HuH-7.5 (cell line): ENCODE results near the gene UBE2H.
"Not testable (repeated sequence)": the region's sequence is repeated elsewhere in the genome, so short reads cannot be mapped to it uniquely, and the experiment has no call there.

Experiments used
- DNase-seq: peaks from one replicate; pipeline ENCODE4 v3.0.0; 2011; ENCODE audit warnings: low spot score

The UBE2H gene

DNA sequence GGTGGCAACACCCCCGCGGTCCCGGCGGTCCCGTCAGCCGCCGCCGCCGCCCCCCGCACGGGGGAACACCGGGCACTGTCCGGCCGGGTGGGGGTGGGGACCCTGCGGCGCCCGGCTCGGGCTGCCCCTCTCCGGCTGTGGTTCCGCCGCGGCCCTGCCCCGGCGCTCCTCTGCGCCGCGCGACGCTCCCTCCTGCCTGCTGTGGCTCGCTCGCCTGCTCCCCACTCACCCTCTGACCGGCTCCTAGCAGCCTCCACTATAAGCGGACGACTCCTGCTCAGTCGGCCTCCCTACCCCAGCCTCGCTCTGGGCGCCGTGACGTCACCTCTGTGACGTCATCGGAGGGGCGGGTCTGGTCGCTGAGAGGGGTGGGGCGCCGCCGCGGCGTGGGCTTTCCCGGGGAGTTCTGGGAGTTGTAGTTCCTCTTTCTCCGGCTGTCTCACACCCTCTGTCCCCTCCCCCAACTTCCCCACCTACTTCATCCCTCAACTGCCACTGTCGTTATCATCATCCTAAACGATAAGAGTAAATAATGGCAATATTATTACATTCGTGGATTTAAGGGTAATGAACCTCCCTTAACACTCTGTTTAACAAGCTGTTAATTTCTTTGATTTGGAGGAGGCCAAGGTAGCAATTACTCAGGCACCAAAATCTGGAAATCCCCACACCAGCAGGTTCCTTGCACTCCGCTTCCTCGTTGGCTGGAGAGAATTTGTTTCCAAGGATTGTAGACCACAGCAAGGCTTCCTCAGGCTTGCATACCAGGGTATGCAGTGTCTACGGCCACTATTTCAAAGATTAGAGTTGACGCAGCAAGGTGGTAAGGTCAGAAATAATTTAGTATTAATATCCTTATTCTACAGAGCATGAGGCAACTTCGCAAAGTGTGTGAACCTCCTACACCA, at the start of gene UBE2H:
UBE2H (minus strand) TSS at position 308 of the 908 bp plus-strand sequence. CDS start 405 bp downstream, outside the sequence.
- peak; percentile 91 for DNase-seq

GRCh38 chr7:129998446-129998845, 45.7 kb upstream of the UBE2H start:
- DNase-seq: no peak

DNA sequence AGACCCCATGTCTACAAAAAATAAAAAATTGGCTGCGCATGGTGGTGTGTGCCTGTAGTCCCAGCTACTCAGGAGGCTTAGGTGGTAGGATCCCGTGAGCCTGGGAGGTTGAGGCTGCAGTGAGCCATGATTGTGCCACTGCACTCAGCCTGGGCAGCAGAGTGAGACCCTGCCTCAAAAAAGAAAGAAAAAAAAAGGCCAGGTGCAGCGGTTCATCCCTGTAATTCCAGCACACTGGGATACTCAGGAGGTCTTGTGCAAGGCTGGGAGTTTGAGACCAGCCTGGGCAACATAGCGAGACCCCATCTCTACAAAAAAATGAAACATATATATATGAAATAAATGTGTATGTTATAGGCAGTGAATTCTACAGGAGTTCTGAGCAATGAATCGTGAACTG, 44.5 kb upstream of the UBE2H start:
- no peak for DNase-seq

- DNase-seq: no peak
Observed at GRCh38 chr7:129993275-129993674, 40.5 kb upstream of the UBE2H start.

- no peak for DNase-seq
Observed at GRCh38 chr7:129990403-129991192, 37.8 kb upstream of the UBE2H start.

- no peak for DNase-seq
Observed at GRCh38 chr7:129989466-129989865, 36.7 kb upstream of the UBE2H start.

- DNase-seq: no peak
Observed at GRCh38 chr7:129986600-129986999, 33.8 kb upstream of the UBE2H start.

DNA sequence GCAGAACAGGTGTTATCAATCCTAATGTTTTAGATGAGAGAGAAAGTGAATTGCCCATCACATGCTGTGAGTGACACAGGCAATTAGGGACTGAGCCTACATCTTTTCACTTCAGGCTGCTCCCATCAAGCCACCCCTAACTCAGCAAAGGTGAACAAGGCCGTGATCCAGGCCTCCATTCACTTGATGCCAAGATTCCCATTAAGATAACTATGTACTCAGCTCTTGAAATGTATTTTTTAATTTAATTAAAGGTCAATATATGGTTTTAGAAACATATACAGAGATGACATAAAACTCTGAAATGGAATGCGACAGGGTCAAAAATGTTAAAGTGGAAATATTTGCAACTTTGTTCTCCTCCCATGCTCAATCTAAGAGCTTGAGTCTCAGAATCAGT, 27.9 kb upstream of the UBE2H start:
- DNase-seq: no peak

DNA sequence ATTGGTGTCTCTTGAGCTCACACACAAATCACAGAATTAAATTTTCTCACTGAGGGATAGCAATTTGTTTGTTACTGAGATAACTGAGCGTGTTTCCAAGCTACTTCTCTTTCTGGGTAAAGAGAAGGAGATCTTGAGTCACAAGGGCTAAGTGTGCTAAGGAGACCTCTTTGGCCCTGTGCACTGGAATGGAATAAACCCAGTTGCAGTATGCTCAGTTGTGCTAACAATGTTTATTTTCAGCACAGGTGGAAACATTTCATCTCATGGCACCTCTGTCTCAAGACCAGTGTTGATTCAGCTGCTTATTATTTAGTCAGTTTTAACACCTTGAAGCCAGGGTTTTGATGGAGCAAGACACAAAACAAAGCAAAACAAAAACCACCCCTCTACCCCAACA, 22.5 kb upstream of the UBE2H start:
- no peak for DNase-seq

DNA sequence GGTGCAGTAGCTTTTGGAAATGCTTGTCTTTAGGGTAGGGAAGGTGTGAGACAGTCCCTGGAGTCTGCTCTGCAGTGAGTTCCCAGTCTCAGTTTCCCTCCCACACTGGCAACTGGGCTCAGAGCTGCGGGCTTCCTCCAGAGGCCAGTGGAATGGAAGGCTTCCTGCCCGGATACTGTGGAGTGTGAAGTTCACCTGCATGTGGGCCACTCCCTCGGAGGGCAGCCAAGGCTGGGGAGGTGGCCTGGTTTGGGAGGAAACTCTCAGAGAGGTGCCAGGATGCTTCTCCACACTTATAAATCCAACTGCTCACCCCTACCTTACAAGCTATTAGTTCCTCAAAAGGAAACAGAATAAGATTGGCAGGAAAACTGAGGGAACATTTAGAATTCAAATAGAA, 18.1 kb upstream of the UBE2H start:
- no peak for DNase-seq

GRCh38 chr7:129969881-129970446, 17.2 kb upstream of the UBE2H start:
- DNase-seq: no peak

- DNase-seq: no peak
Observed at GRCh38 chr7:129968592-129969383, 16.0 kb upstream of the UBE2H start.

- not testable (repeated sequence) for DNase-seq
Observed at GRCh38 chr7:129960204-129960475, 7.4 kb upstream of the UBE2H start.

- DNase-seq: no peak
Observed at GRCh38 chr7:129959471-129960203, 6.9 kb upstream of the UBE2H start.

GRCh38 chr7:129958643-129959470, 6.1 kb upstream of the UBE2H start:
- DNase-seq: peak; percentile 82

DNA sequence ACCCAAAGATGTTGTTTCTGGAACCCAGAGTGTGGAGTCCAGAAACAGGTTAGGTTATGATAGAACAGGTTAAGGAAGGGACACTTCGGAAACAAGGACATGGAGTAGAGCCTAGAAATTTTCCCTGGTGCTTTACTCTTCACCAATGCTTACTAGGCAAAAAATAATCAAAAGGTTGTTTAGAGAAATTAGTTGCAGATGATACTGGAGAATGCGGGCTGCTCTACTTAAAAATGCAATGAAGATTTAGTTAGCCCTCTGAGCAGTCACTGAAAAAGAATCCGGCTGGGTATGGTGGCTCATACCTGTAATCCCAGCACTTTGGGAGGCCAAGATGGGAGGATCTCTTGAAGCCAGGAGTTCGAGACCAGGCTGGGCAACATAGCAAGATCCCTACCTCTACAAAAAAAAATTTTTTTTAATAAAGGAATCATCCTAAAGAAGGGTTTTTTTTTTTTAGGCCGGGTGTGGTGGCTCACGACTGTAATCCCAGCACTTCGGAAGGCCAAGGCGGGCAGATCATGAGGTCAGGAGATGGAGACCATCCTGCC, 3.3 kb upstream of the UBE2H start:
- DNase-seq: no peak

DNA sequence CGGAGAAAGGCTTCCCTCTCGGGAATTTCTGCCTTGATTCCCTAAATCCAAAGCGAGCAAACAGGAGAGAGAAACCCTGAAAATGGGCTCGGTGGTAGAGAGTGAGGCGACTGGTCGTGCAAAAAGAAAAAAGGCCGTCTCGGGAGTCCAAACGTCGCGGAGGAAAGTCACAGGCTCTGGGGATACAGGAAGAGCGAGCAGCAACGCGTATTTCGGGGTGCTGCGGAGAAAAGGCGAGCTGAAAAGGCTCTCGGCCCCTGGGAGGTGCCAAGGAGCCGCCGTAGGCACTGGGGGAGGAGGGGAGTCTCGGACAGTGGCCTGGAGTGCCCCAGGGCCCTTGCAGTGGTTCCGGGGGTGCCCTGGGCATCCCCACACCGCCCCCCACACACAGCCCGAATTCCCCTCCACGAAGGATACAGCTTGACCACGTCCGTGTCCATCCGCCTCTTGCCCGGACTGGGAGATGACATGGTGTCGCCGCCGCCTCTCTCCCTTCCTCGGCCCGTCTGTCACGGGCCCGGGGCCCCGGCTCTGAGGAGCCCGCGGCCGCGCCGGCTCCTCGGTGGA, 591 bp downstream of the UBE2H start:
- DNase-seq: no peak

DNA sequence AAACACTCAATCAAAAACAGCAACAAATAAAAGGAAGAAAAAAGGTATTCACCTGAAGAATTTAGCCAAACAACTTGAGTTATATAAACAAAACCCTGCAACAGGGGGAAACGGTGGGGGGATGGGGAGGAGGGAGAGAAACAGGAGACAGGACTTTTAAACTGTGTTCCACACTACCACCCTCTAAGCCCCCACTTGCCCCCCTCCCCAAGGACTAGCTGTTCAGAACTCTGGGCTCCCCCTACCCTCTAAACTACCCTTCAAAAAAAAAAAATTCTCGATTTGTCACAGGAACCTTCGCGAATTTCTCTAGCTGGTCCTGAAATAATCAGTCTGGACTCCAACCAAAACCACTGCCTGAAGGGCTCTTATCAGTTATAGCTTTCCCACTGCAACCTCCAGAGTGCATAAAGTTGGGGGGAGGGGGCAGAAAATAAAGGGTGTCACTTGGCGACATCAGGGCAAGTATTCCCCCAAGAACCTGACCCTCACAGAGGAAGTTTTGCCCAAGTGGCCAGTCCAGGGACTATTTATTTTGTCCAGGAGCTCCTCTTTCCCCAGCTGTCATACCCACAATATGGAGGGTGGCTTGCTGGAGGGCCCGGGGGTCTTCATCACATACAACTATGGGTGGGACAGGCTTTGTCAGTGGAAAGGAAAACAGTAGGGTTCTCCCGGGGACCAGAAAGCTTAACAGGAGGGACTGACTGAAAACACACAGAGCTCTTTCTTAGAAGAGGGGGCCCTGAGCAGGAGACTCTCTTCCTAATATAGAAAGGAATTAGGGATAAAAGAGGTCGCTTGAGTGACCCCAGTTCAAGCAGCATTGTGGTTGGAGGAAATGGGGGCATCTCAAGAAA, 1.3 kb downstream of the UBE2H start:
- DNase-seq: no peak

GRCh38 chr7:129950933-129951225, 1.9 kb downstream of the UBE2H start:
- DNase-seq: no peak
